ENCODE results near the gene PTN. TPM values are rescaled to one million over a fixed set of nuclear protein-coding genes. Genes with fewer than 3 reads are reported as not detected.

PTN gene
- total RNA-seq, 1 donor from 2014 or later, result 228 TPM

DNA sequence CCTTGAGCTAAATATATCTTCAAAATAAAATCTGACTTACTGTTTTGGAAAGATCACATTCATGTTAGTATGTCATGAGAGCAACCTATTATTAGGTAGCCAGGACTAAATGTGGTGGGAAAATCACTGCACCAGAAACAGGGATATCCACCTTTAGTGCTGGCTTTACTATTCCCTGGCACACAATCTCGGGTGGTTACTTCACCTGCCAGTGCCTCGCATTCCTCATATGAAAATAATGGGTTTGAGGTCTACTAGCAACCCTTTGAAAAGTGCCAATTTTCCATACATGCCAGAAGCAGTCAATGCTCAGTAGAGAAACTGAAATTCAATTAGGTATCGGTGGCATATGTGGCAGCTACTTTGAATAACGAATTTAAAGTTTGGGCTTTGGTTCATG is 36.8 kb downstream of the PTN start:
- Mint-ChIP-seq H3K27me3 (ENCODE audit: low read depth) (no peaks in the 10 kb centered on the region), H3K27ac (ENCODE audit: unreplicated experiment) (peak overlapping the region; percentile 90), H3K4me3 (peak overlapping the region; percentile 27), H3K9me3 (peaks cover 11% of the 10 kb centered on the region), H3K4me1 (peaks cover 72% of the 10 kb centered on the region), H3K36me3 (ENCODE audit: low read depth) (peaks cover 30% of the 10 kb centered on the region)
- TF ChIP-seq, protein P1, sequence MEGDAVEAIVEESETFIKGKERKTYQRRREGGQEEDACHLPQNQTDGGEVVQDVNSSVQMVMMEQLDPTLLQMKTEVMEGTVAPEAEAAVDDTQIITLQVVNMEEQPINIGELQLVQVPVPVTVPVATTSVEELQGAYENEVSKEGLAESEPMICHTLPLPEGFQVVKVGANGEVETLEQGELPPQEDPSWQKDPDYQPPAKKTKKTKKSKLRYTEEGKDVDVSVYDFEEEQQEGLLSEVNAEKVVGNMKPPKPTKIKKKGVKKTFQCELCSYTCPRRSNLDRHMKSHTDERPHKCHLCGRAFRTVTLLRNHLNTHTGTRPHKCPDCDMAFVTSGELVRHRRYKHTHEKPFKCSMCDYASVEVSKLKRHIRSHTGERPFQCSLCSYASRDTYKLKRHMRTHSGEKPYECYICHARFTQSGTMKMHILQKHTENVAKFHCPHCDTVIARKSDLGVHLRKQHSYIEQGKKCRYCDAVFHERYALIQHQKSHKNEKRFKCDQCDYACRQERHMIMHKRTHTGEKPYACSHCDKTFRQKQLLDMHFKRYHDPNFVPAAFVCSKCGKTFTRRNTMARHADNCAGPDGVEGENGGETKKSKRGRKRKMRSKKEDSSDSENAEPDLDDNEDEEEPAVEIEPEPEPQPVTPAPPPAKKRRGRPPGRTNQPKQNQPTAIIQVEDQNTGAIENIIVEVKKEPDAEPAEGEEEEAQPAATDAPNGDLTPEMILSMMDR (conservative IDR thresholded peaks at IDR 0.05), result no peak
- no peak for DNase-seq (ENCODE audit: low read depth, low spot score)

DNA sequence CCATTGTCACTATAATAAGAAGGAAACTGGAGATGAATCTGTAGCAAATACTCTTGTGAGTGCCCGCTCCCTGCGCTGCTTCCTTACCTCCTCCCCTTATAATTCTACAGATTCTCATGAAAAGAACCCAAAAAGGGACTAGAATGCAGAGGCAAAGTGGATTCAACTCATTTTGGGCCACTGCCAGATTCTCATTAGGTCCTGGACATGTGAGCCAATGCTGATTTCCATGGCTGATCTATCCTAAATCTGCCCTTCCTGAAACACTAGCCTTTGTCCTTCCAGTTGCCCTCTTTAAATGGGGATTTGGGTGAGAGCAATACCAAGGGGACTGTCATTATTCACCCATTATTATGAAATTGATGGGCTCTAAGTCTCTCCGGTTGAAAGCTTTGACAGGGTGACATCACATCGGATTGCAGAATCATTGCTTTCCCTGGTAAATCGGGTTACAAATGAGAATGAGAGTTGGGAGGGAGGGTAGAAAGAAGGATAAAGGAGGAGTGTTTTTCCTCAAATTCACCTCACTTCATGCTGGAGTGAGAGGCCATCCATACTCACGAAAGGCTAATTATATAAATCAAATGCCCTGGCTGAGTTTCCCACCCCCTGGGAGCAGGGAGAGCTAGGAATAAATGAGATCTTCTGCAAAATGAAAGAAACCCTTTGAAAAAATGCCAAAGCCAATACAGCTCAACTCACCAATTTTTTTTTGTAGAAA is 37.5 kb downstream of the PTN start:
- Mint-ChIP-seq H3K27ac (ENCODE audit: unreplicated experiment) (peak overlapping the region; percentile 29), H3K4me3 (peak overlapping the region; percentile 27), H3K36me3 (ENCODE audit: low read depth) (peaks cover 29% of the 10 kb centered on the region), H3K4me1 (peaks cover 77% of the 10 kb centered on the region), H3K9me3 (peaks cover 11% of the 10 kb centered on the region), H3K27me3 (ENCODE audit: low read depth) (no peaks in the 10 kb centered on the region)
- no peak for DNase-seq (ENCODE audit: low read depth, low spot score)
- TF ChIP-seq, protein P1 (conservative IDR thresholded peaks at IDR 0.05), result no peak

DNA sequence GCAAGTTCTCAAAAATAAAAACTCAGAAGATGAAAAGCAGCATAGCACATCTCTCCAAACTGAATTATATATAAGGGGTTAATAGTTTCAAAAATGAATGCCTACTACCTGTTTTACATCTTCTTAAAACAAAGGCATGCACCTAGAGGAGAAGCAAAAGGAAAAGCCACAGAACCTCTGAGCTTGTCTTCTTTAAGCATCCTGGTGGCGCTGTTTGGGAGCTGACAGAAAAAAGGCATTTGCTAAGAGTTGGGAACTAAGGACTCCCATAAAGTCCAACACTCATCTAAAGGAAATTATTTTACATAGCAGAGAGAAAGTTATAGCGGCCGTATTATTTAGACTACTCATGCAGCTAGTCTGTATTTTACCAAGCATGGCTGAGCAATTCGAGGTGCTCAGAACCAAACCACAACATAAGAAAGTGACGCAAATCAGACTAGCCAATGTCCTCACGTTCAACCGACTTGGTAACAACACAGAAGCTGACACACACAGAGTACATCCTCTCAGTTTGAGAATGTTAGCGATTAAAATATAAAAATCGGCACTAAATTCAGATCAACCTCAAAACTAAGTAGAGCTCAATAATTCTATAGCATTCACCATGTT is 38.8 kb downstream of the PTN start:
- Mint-ChIP-seq H3K36me3 (ENCODE audit: low read depth) (peaks cover 29% of the 10 kb centered on the region), H3K4me1 (peaks cover 86% of the 10 kb centered on the region), H3K27me3 (ENCODE audit: low read depth) (no peaks in the 10 kb centered on the region), H3K9me3 (peaks cover 4% of the 10 kb centered on the region), H3K4me3 (peak overlapping the region; percentile 74), H3K27ac (ENCODE audit: unreplicated experiment) (peak overlapping the region; percentile 29)
- TF ChIP-seq, protein P1 (conservative IDR thresholded peaks at IDR 0.05), result no peak
- no peak for DNase-seq (ENCODE audit: low read depth, low spot score)

DNA sequence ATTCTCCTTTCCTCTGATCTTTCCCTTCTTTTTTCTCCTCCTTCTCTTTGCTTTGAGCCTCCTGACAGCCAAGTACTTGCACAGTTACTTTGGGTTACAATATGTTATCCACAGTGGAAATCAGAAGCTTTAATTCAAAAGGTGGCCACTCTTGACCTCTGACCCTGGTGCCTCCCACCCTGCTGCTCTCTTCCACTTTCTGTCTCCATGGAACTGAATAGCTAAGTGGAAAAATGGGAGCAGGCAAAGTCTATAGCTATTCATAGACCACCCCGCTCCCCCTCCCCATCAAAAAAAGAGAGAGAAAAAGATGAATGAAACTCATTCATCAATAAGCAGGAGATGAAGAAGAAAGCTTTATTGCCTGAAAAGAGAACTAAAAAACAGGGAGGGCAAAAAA is 39.4 kb downstream of the PTN start:
- peaks cover 25% of the 10 kb centered on the region for H3K36me3 Mint-ChIP-seq (ENCODE audit: low read depth)
- H3K4me3 Mint-ChIP-seq, result peak overlapping the region; percentile 74
- H3K9me3 Mint-ChIP-seq, result no peaks in the 10 kb centered on the region
- TF ChIP-seq, protein P1 (conservative IDR thresholded peaks at IDR 0.05), result no peak
- H3K4me1 Mint-ChIP-seq, result peaks cover 85% of the 10 kb centered on the region
- H3K27ac Mint-ChIP-seq (ENCODE audit: unreplicated experiment), result peak overlapping the region; percentile 60
- peak; percentile 45 for DNase-seq (ENCODE audit: low read depth, low spot score)
- H3K27me3 Mint-ChIP-seq (ENCODE audit: low read depth), result no peaks in the 10 kb centered on the region

DNA sequence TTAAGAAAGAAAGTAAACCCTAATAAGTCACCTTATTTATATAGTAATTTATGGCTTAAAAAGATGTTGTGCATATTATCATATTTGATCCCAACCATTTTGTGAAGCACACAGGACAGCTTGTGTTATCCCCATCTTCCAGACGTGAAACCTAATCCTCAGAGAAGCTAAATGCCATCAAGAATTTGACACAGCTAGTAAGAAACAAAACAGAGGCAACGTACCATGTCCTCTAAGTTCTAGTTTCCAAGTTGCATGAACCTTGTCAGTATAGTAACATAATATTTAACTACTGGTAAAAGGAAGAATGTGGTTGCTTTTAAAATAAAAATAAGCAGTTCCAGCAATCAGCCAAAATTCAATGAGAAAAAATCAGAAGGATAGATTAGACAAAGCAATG is 41.5 kb downstream of the PTN start:
- H3K27ac Mint-ChIP-seq (ENCODE audit: unreplicated experiment), result no peak overlapping the region
- DNase-seq (ENCODE audit: low read depth, low spot score), result no peak
- peaks cover 85% of the 10 kb centered on the region for H3K4me1 Mint-ChIP-seq
- H3K4me3 Mint-ChIP-seq, result peak overlapping the region; percentile 11
- TF ChIP-seq, protein P1 (conservative IDR thresholded peaks at IDR 0.05), result no peak
- no peaks in the 10 kb centered on the region for H3K27me3 Mint-ChIP-seq (ENCODE audit: low read depth)
- H3K9me3 Mint-ChIP-seq, result peaks cover 2% of the 10 kb centered on the region
- peaks cover 18% of the 10 kb centered on the region for H3K36me3 Mint-ChIP-seq (ENCODE audit: low read depth)

Measured in neural crest cell (in vitro differentiated cells).